Dermis microvascular lymphatic vessel endothelial cell (primary cell): ENCODE measurements around the gene PSMA4. TPM values are rescaled to one million over a fixed set of nuclear protein-coding genes. Genes with fewer than 3 reads are reported as not detected.
"Not testable (repeated sequence)": the region's sequence is repeated elsewhere in the genome, so short reads cannot be mapped to it uniquely, and the experiment has no call there.

Source experiments
- DNase-seq, 2 donors: peaks; one replicate each; pipeline versions ENCODE4 v3.0.0 to v3.0.0-alpha.2; 2010; ENCODE audit warnings: low read depth in 2 of 2
- total RNA-seq: library from RNA; depleted of rRNA; stranded (reverse); fragments of >200 nt; gene quantifications from 2 replicates; pipeline ENCODE4 v1.2.1, GENCODE V29; 2014

The PSMA4 gene
- total RNA-seq, 1 donor from 2014 or later = 213 TPM

DNA sequence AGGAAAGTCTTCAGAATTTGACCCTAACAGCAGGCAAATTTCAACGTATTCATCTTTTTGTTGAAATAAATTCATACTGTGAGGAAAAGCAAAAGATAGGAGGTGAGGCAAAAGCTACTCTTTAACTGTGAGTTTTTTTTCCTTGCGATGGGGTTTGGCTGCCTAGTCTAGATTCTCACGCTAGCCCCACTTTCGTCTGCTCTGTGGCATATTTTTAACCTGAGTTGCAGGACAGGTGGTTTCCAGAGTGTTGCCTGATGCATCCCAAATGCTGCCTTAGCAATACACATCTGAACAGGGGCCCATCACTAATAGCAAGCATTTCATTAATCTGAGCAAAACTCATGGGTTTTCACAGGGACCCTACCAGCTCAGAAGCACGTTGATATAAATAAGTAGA is 11.7 kb downstream of the PSMA4 start:
- DNase-seq = no peak

DNA sequence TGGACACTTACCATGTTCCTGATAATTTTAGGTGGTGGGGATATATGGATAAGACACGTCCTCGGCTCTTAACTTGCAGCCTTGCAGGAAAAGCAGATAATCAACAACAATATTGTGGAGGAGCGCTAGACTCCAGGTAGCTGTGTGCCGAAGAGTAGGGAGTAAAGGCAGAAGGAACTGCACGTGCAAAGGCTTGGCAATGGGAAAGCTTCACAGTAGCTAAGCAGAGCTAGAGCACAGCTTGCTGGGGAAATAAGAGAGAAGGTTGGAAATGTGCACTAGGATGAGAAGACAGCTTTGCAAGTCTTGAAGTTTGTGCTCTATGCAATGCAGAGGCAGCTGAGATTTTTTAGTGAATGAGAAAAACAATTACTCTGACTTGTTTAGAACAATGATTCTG is 12.4 kb downstream of the PSMA4 start:
- no peak for DNase-seq

DNA sequence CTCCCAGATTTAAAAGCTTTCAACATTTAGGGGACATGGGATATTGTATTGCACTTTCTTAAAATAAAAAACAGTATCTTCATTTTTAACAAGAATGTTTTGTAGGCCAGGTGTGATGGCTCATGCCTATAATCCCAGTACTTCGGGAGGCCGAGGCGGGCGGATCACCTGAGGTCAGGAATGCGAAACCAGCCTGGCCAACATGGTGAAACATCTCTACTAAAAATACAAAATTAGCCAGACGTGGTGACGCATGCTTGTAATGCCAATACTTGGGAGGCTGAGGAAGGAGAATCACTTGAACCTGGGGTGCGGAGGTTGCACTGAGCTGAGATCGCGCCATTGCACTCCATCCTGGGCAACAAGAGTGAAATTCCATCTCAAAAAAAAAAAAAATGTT is 20.0 kb downstream of the PSMA4 start:
- not testable (repeated sequence) for DNase-seq

DNA sequence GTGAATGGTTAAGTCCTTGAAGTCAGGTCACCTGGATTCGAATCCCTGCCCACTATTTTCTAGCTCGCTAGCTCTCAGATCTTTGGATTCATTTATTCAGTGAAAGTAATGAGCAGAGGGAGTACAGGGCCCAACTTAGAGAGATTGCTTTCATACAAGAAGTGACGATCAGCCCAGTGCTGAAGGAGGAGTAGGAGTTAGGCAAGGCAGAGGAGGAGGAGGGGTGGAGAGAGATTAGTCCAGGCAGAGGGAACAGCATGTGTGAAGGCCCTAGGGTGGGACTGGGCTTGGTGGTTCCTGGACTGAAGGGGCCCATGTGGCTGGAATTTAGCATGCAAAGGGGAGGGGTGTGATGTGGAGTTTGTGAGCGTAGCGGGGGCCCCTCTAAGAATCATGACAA is 21.2 kb downstream of the PSMA4 start:
- no peak for DNase-seq

DNA sequence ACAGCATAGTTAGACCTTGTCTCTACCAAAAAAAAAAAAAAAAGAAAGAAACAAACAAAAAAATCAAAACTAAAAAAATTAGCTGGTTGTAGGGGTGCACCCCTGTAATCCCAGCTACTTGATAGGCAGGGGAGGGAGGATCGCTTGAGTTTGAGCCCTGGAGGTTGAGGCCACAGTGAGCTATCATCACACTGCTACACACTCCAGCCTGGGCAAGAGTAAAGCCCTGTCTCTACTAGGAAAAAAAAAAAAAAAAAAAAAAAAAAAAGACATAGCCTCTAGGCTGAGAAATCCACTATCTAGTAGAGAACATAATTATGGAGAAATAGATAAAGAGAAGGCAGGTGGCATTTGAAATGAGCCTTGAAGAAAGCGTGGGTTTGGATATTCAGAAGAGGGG is 22.8 kb downstream of the PSMA4 start:
- no peak for DNase-seq

DNA sequence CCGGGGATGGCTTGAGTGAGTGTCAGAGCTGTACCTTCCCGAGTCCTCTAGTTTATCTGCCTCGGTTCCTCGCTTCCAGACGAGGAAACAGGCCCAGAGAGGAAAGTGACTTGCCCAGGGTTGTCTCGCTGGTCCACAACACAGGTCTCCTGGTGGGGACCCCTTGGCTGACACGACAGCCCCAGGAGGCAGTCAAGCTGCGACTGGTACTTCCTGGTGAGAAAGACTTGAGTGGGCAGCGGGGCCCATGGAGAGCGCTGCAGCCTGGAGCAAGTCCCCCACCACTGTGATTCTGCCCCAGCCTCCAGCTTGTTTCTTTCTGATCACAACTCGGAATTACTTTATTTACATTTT is 24.5 kb downstream of the PSMA4 start:
- no peak for DNase-seq

DNA sequence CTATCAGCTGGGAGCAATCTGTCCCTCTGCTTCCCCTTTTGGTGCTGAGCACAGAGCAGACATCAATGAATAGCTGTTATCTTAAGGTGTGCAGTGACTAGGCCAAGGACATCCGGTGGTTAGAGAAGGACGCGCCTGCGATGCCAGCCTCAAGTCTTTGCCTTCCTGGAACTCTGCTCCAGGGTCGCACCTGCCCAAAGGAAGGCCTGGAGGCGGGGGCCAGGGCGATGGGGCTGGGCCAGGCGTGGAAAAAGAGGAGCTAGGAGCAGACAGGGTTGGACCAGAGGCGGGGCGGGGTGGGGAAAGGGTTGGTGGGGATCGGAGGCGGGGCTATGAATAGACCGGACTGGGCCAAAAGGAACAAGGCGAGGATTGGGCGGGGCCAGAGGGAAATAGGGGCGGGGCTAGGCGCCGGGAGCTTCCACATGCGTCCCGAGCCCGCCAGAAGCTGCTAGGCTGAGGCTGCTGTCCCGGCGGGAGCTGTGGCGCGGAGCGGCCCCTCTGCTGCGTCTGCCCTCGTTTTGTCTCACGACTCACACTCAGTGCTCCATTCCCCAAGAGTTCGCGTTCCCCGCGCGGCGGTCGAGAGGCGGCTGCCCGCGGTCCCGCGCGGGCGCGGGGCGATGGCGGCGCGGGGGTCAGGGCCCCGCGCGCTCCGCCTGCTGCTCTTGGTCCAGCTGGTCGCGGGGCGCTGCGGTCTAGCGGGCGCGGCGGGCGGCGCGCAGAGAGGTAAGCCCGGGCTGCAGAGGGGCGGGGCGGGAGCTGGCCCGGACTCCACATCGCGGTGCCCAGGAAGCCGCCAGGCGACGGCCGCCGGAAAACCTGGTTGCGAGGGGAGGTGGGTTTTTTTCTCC is 25.1 kb downstream of the PSMA4 start, which contains the start of gene CHRNA5:
CHRNA5 (plus strand) TSS at position 424 of the 854 bp plus-strand sequence; CDS start at position 624, 200 bp downstream.
- peak; percentile 17 to 89 for DNase-seq

DNA sequence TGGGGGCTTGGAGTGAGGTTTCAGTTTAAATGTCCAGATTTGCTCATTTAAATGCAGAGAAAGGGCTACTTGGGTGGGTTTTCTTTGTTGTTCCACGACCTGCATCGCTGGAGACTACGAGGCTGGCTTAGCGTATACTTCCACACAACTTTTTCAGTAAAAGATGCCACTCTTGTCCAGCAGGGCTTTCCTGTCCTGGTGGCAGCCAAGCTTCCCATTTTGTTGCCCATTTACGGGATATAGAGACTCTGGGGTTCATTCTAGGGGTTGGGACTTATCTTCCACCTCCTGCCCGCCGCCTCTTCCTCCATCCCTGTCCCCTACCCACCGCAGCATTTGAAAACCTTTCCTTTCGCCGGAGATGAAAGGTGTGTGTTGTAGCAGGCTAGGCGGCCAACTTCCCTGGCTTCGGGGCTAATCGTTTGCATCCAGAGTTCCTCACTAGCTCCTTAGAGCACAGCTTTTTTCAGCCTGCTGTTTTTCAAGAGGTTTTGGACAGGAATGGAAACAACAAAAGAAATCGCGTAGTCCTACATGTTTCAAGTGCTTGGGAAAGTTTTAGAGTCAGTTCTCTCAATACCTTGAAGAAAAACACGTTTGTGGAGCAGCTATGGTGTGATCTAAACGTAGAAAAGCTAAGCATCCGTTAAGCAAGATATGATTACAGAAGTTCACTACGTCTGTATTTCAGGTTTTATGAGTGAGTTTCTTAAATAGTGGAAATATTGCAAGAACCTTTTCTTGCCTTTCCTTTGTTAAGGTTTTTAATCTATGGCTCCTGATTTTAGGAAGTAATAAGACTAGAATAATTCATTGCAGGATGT is 25.9 kb downstream of the PSMA4 start:
- peak in 1 of 2 donors; percentile 14 for DNase-seq

DNA sequence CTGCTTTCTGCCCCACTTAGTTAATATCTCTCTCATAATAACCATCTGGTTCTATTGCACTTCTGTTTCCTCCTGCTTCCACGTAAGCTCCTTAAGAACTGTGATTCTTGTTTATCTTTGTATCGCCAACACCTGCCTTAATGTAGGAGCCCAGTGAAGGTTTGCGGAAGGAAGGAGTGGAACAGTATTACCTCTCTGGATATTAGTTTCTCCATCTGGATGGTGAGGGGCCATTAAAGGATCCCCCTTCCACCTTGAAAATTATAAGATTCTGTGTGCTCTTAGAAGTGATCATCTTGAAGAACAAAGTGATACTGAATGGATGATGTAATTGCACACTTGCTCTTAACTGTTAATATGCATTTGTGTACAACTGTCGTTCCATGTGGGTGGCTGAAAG is 27.3 kb downstream of the PSMA4 start:
- no peak for DNase-seq

DNA sequence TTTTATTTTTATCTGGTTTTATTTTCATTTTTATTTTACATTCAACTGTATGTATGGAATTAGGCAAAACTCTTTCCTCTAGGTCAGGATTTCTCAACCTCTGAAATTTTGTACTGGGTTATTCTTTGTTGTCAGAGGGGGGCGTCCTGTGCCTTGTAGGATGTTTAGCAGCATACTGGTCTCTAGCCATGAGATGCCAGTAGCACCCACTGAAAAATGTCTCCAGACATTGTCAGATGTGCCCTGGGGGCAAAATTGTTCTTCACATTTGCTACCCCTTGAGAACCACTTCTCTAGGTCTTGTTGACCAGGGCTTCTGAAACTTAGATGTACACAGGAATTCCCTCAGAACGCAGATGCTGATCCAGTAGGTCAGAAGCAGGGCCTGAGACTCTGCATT is 30.5 kb downstream of the PSMA4 start:
- no peak for DNase-seq

DNA sequence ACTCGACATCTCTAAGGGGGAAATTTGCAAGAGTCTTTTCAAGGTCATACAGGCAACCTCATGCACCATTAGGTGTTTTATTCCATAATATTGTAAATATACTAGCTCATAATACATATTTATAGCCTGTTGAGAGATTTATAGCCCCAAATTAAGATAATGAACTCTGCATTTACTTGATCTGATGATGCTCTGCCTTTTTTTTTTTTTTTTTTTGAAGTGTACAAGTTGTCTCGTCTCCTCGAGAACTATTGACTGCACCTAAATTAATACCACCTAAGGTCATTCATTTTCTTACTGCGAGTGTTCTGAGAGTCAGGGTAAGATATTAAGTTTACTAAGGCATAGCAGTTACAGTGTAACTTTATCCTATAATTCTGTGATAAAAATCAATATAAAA is 31.1 kb downstream of the PSMA4 start:
- no peak for DNase-seq

DNA sequence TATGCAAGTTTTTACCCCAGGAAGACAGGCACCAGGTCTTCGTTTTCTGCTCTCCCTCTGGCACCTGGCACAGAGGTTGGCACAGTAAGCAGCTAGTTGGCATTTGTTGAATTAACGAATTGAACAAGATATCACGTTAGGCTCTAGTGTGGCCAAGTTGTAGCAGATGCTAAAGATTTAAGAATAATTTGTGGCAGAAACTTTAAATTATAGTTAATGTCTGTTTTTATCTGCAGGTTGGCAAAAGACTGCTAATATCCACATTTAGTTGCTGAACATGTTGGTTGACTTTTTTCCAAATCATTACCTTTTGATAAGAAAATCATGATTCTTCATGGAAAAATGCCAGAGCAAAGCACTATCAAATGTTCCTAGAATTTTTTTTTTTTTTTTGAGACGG is 33.2 kb downstream of the PSMA4 start:
- no peak for DNase-seq

DNA sequence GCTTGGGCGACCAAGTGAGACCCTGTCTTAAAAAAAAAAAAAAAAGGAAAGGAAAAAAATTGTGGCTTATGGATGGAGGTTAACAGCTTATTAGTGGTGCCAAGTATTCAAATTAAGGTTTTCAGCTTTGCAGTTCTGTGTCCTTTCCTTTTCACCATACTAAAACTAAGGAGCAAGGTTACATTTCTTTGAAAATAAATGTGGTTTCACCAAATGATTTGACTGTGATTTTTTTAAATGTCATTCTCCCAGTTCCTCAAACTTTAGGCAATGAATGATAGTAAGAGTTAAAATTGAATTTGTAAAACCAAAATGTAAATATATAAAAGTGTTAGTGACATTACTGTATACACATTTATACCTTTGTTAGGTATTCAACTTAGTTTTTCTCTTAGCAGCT is 34.7 kb downstream of the PSMA4 start:
- DNase-seq = no peak

DNA sequence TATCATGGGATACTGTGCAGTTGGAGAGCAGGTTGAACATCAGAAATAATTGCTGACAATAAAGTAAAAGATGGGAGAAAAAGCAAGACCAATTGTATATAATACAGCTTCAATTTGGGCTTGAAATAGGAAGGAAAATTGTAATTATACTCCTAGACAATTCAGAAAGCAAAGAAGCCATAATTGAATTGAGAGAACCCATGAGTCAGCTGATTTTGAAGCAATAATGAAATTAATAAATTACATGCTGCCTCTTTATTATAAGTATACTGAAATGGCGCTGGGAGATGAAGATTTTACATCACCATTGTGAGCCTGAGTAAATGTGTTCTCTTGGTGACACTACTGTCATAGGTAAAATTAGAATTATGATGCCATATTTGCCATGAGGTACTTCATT is 57.3 kb downstream of the PSMA4 start:
- no peak for DNase-seq

DNA sequence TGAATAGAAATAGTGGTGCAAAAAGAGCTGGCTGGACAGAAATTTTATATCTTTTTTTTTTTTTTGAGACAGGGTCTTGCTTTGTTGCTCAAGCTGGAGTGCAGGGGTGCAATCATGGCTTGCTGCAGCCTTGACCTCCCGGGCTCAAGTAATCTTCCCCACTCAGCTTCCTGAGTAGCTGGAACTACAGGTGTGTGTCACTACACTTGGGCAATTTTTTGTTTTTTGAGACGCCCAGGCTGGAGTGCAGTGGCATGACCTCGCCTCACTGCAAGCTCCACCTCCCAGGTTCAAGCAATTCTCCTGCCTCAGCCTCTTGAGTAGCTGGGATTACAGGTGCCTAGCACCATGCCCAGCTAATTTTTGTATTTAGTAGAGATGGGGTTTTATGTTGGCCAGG is 58.1 kb downstream of the PSMA4 start:
- no peak for DNase-seq

DNA sequence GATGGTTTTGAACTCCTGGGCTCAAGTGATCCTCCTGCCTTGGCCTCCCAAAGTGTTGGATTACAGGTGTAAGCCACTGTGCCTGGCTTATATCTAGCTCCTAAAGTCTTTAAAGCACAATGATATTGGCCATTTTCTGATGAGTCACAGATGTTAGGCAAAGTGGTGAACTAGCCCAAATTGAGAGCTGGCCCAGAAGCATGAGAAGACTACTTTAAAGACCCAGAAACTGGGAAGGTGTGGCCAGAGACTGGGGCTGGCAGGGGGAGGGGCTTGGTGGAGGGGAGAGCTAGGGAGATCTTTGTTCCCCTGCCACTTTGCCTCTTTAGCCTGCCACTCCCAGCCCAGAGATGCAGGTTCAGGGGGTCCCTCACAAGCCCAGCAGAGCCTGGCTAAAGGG is 58.9 kb downstream of the PSMA4 start:
- DNase-seq = no peak

Other genes with a start within 250 kb of the PSMA4 start
- gene SKIC8, start 240.8 kb upstream of the PSMA4 start, total RNA-seq = 67.9 and 84.5 TPM in 2 replicates
- not detected in 2 replicates for gene CRABP1, start 200.1 kb upstream of the PSMA4 start, total RNA-seq
- gene IREB2, start 102.2 kb upstream of the PSMA4 start, total RNA-seq = 17.7 and 25.7 TPM in 2 replicates
- 0.90 and 1.6 TPM in 2 replicates for gene HYKK, start 32.9 kb upstream of the PSMA4 start, total RNA-seq
- gene CHRNA5, start 25.1 kb downstream of the PSMA4 start, total RNA-seq = 2.0 and 2.1 TPM in 2 replicates
- gene CHRNA3, start 80.6 kb downstream of the PSMA4 start, total RNA-seq = under 0.01 TPM in 1 of 2 replicates, not detected in the other
- gene CHRNB4, start 100.8 kb downstream of the PSMA4 start, total RNA-seq = not detected in 2 replicates